ENCODE results near the gene TRPM6.

DNA sequence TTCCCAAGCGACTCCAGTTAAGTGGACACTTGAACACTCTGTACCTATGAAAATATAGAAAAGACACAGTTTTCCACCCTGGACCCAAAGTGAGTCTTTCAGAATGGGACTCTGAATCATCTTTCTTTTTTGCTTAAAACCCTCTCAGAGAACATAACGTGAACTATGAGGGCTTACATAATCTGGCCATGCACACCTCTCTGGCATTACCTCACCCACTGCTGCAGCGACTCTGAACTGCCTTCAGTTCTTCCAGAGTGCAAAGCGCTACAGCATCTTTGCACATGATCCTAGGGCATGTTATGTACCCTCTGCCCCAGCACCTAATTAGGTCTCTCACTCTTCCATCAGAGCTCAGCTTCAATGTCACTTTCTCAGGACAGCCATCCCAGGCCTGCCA is 204.4 kb downstream of the TRPM6 start:
- TF ChIP-seq BHLHE40 (IDR thresholded peaks at IDR 0.05; ENCODE audit: borderline replicate concordance) = no peak
- TF ChIP-seq FOXA1 (IDR thresholded peaks at IDR 0.05) = no peak
- TF ChIP-seq SP1 (IDR thresholded peaks at IDR 0.05) = no peak
- TF ChIP-seq ELF4 (IDR thresholded peaks at IDR 0.05) = no peak
- TF ChIP-seq TARDBP (IDR thresholded peaks at IDR 0.05) = no peak
- TF ChIP-seq CTBP1 (IDR thresholded peaks at IDR 0.05; ENCODE audit: borderline replicate concordance) = no peak
- TF ChIP-seq SUZ12 (IDR thresholded peaks at IDR 0.05) = no peak

Data from HEK293T (cell line).